SK-N-SH (cell line): Measurements from ENCODE around the gene CALN1. TPM values are rescaled to one million over a fixed set of nuclear protein-coding genes. Genes with fewer than 3 reads are reported as not detected.

Experiments used
- CTCF ChIA-PET: fragments of 300-600, 350-600 bp; formaldehyde crosslinking; extraction: SDS; loops from one replicate; lab custom pipeline; 2021; lab: Yijun Ruan, JAX
- POLR2A ChIA-PET: fragments of 350-600 bp; sonication (Branson Sonifier 250); formaldehyde crosslinking; extraction: SDS; loops from one replicate; lab custom pipeline; 2020; ENCODE audit warnings: antibody characterized with exemption, inconsistent platforms; lab: Yijun Ruan, JAX
- DNase-seq: peaks from one replicate; pipeline ENCODE4 v3.0.0; 2012
- H2AFZ ChIP-seq: fragments of 200-600 bp; sonication (generic); 2 replicates; pipeline ENCODE4 v1.8.1; 2016; ENCODE audit warnings: antibody characterized with exemption, mild to moderate bottlenecking, low read depth
- H3F3A ChIP-seq: fragments of 200-600 bp; sonication (generic); replicated peaks from 2 replicates; pipeline ENCODE3; 2016; ENCODE audit warnings: antibody characterized with exemption, mild to moderate bottlenecking; ENCODE audit not compliant: insufficient read depth
- H3K27ac ChIP-seq, 2 experiments: fragments of 200-500 bp in 1 of 2; fragments of 200-600 bp in 1 of 2; sonication (Bioruptor generic) in 1 of 2; sonication (generic), shearing (Covaris generic) in 1 of 2; 2 replicates each; pipeline versions ENCODE4 v1.5.1 to v1.6.1; 2014 to 2016; ENCODE audit warnings: low read depth in 2 of 2, inconsistent platforms in 1 of 2, low read length in 1 of 2, mild to moderate bottlenecking in 1 of 2, mixed read lengths in 1 of 2
- H3K27me3 ChIP-seq: fragments of 200-600 bp; sonication (generic), shearing (Covaris generic); 2 replicates; pipeline ENCODE4 v1.6.1; 2016; ENCODE audit warnings: mixed run types; ENCODE audit not compliant: insufficient read depth
- H3K36me3 ChIP-seq, 2 experiments: fragments of 200-500 bp in 1 of 2; fragments of 200-600 bp in 1 of 2; sonication (Bioruptor generic) in 1 of 2; sonication (generic) in 1 of 2; replicated peaks in 1 of 2; 2 replicates each; pipeline versions ENCODE3 to v1.5.1; 2014 to 2016; ENCODE audit warnings: low read length in 1 of 2, mild to moderate bottlenecking in 1 of 2; ENCODE audit not compliant: insufficient read depth in 2 of 2, control insufficient read depth in 1 of 2
- H3K4me1 ChIP-seq, 2 experiments: fragments of 200-500 bp in 1 of 2; fragments of 200-600 bp in 1 of 2; sonication (Bioruptor generic) in 1 of 2; sonication (generic), shearing (Covaris generic) in 1 of 2; 2 replicates each; pipeline versions ENCODE4 v1.5.1 to v1.6.1; 2014 to 2016; ENCODE audit warnings: low read depth in 1 of 2, low read length in 1 of 2, mixed run types in 1 of 2; ENCODE audit not compliant: insufficient read depth in 2 of 2, control insufficient read depth in 1 of 2
- H3K4me2 ChIP-seq: fragments of 200-600 bp; sonication (generic), shearing (Covaris generic); 2 replicates; pipeline ENCODE4 v1.6.1; 2017; ENCODE audit warnings: mixed run types
- H3K4me3 ChIP-seq, 2 experiments: fragments of 200-500 bp in 1 of 2; fragments of 200-600 bp in 1 of 2; sonication (Bioruptor generic) in 1 of 2; sonication (generic), shearing (Covaris generic) in 1 of 2; 2 replicates each; pipeline versions ENCODE4 v1.5.1 to v1.8.1; 2014 to 2016; ENCODE audit warnings: low read depth in 2 of 2, inconsistent platforms in 1 of 2, low read length in 1 of 2, mild to moderate bottlenecking in 1 of 2, mixed read lengths in 1 of 2, moderate library complexity in 1 of 2
- H3K79me2 ChIP-seq: fragments of 200-600 bp; sonication (generic); 2 replicates; pipeline ENCODE4 v1.8.1; 2017; ENCODE audit warnings: mild to moderate bottlenecking; ENCODE audit not compliant: insufficient read depth
- H3K9ac ChIP-seq: fragments of 200-600 bp; sonication (generic); 2 replicates; pipeline ENCODE4 v1.6.1; 2017; ENCODE audit warnings: mixed run types
- H3K9me2 ChIP-seq: fragments of 200-600 bp; sonication (generic); 2 replicates; pipeline ENCODE4 v1.6.1; 2017; ENCODE audit warnings: mixed run types
- H3K9me3 ChIP-seq: fragments of 200-600 bp; sonication (generic); 2 replicates; pipeline ENCODE4 v1.6.1; 2017; ENCODE audit warnings: mixed run types, mild to moderate bottlenecking, moderate library complexity
- H4K20me1 ChIP-seq: fragments of 200-600 bp; sonication (generic); 2 replicates; pipeline ENCODE4 v1.6.1; 2017; ENCODE audit warnings: mild to moderate bottlenecking, mixed run types; ENCODE audit not compliant: insufficient read depth
- CTCF ChIP-seq: fragments of 200-600 bp; sonication (generic); IDR thresholded peaks from 2 replicates; pipeline ENCODE4 v1.6.1; 2017; ENCODE audit warnings: antibody characterized with exemption, mild to moderate bottlenecking, moderate library complexity
- GATA2 ChIP-seq: sonication (generic); formaldehyde crosslinking; IDR thresholded peaks from 2 replicates; pipeline ENCODE4 v1.5.0; 2020; ENCODE audit warnings: mild to moderate bottlenecking, missing genetic modification reagents
- IRF3 ChIP-seq: fragments of 150-350 bp; IDR thresholded peaks from 2 replicates; pipeline ENCODE4 v1.6.1; 2016; ENCODE audit warnings: mild to moderate bottlenecking, low read depth, low read length
- RAD21 ChIP-seq: IDR thresholded peaks from 2 replicates; pipeline ENCODE4 v1.6.1; 2012; ENCODE audit warnings: mild to moderate bottlenecking, low read length
- RXRA ChIP-seq: IDR thresholded peaks from 2 replicates; pipeline ENCODE4 v1.4.0; 2012; ENCODE audit warnings: low read depth, mild to moderate bottlenecking, borderline replicate concordance
- TCF12 ChIP-seq: IDR thresholded peaks from 2 replicates; pipeline ENCODE4 v1.4.0; 2012
- TEAD4 ChIP-seq: IDR thresholded peaks from 2 replicates; pipeline ENCODE4 v1.4.0; 2012; ENCODE audit warnings: mild to moderate bottlenecking, borderline replicate concordance; ENCODE audit not compliant: insufficient read depth
- USF2 ChIP-seq: fragments of 150-350 bp; IDR thresholded peaks from 2 replicates; pipeline ENCODE4 v1.6.1; 2017; ENCODE audit warnings: antibody characterized with exemption, low read length, low read depth, borderline replicate concordance
- YY1 ChIP-seq: IDR thresholded peaks from 2 replicates; pipeline ENCODE4 v1.4.0; 2012; ENCODE audit warnings: low read depth, mild to moderate bottlenecking
- WGBS: methylation state at CpG from one replicate; pipeline ENCODE4 v1.1.6; 2017; ENCODE audit warnings: low lambda C conversion rate; 5-methylcytosine and 5-hydroxymethylcytosine counted together
- polyA plus RNA-seq, 3 experiments: library from polyadenylated mRNA; depleted of rRNA; stranded (reverse); fragments of >200 nt; gene quantifications; 2 replicates each; pipeline ENCODE4 v1.2.3, GENCODE V29; 2012
- TF ChIP-seq, protein P1 (sequence below): IDR thresholded peaks from 2 replicates; pipeline ENCODE4; 2012
- TF ChIP-seq, protein P2 (sequence below): IDR thresholded peaks from 2 replicates; pipeline ENCODE4 v1.6.1; 2012; ENCODE audit warnings: mild to moderate bottlenecking, low read depth, low read length, moderate library complexity

Gene CALN1
- polyA plus RNA-seq, 1 of the 3 experiments (the other 2 are of a cell fraction) = not detected

- Histone ChIP-seq H3K4me3 (no peak overlapping the region), H3K27me3 (no peaks in the 10 kb centered on the region), H3K27ac (no peak overlapping the region), H3F3A (no peaks in the 10 kb centered on the region), H3K9me3 (peaks cover 5% of the 10 kb centered on the region; the same call in 1 of the 2 replicates), H3K4me2 (no peak overlapping the region), H3K4me1 (no peaks in the 10 kb centered on the region), H3K9me2 (0 out of 2 replicates have a peak, but pooled peaks cover 7% of the 10 kb centered on the region), H2AFZ (no peak overlapping the region), H3K9ac (no peak overlapping the region), H3K79me2 (no peaks in the 10 kb centered on the region), H4K20me1 (no peaks in the 10 kb centered on the region), H3K36me3 (no peaks in the 10 kb centered on the region)
- CTCF ChIA-PET = interaction anchor here (0.8 kb wide), 1 partner anchor 11 kb away, joined by 3 read pairs; no protein-coding TSS in a partner anchor
- TF ChIP-seq RXRA = no peak
- DNase-seq = no peak
- 54% methylated on average over 5 of the region's 5 CpGs for WGBS
- POLR2A ChIA-PET = no interaction called here
These were observed 319.4 kb downstream of the CALN1 start for GRCh38 chr7:72092769-72093168.

DNA sequence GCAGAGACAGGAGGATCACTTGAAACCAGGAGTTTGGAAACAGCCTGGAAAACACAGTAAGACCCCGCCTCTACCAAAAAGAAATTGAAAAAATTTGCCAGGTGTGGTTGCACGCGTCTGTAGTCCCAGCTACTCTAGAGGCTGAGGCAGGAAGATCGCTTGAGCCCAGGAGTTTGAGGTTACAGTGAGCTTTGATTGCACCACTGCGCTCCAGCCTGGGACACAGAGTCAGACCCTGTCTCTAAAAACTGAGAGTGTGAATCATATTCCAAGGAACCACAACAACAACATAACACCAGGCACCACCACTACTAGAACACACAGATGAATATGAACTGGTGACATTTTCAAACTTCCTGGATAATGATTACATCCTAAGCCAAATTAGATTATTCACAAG, 324.2 kb downstream of the CALN1 start:
- no peak for TF ChIP-seq TEAD4
- no peak for TF ChIP-seq IRF3
- TF ChIP-seq USF2 = no peak
- TF ChIP-seq GATA2 (CRISPR knock-in tag) = no peak
- TF ChIP-seq, protein P1, sequence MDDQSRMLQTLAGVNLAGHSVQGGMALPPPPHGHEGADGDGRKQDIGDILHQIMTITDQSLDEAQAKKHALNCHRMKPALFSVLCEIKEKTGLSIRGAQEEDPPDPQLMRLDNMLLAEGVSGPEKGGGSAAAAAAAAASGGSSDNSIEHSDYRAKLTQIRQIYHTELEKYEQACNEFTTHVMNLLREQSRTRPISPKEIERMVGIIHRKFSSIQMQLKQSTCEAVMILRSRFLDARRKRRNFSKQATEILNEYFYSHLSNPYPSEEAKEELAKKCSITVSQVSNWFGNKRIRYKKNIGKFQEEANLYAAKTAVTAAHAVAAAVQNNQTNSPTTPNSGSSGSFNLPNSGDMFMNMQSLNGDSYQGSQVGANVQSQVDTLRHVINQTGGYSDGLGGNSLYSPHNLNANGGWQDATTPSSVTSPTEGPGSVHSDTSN = no peak
- no peak for TF ChIP-seq RAD21
- TF ChIP-seq TCF12 = no peak
- TF ChIP-seq CTCF = no peak
- TF ChIP-seq, protein P2, sequence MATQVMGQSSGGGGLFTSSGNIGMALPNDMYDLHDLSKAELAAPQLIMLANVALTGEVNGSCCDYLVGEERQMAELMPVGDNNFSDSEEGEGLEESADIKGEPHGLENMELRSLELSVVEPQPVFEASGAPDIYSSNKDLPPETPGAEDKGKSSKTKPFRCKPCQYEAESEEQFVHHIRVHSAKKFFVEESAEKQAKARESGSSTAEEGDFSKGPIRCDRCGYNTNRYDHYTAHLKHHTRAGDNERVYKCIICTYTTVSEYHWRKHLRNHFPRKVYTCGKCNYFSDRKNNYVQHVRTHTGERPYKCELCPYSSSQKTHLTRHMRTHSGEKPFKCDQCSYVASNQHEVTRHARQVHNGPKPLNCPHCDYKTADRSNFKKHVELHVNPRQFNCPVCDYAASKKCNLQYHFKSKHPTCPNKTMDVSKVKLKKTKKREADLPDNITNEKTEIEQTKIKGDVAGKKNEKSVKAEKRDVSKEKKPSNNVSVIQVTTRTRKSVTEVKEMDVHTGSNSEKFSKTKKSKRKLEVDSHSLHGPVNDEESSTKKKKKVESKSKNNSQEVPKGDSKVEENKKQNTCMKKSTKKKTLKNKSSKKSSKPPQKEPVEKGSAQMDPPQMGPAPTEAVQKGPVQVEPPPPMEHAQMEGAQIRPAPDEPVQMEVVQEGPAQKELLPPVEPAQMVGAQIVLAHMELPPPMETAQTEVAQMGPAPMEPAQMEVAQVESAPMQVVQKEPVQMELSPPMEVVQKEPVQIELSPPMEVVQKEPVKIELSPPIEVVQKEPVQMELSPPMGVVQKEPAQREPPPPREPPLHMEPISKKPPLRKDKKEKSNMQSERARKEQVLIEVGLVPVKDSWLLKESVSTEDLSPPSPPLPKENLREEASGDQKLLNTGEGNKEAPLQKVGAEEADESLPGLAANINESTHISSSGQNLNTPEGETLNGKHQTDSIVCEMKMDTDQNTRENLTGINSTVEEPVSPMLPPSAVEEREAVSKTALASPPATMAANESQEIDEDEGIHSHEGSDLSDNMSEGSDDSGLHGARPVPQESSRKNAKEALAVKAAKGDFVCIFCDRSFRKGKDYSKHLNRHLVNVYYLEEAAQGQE = no peak
- TF ChIP-seq YY1 = no peak
- no peaks in the 10 kb centered on the region for H3K4me1 ChIP-seq
- H3K27ac ChIP-seq = no peak overlapping the region
- no peaks in the 10 kb centered on the region for H3K27me3 ChIP-seq
- WGBS = 31% methylated on average over 5 of the region's 5 CpGs
- POLR2A ChIA-PET = no interaction called here
- no peak for DNase-seq
- 0 out of 2 replicates have a peak, but pooled peaks cover 7% of the 10 kb centered on the region for H3K9me2 ChIP-seq
- no peak overlapping the region for H2AFZ ChIP-seq
- no peaks in the 10 kb centered on the region for H3K36me3 ChIP-seq
- no peak overlapping the region for H3K4me2 ChIP-seq
- no peaks in the 10 kb centered on the region for H4K20me1 ChIP-seq
- H3K79me2 ChIP-seq = no peaks in the 10 kb centered on the region
- H3K9me3 ChIP-seq = peaks cover 8% of the 10 kb centered on the region; the same call in 1 of the 2 replicates
- no peaks in the 10 kb centered on the region for H3F3A ChIP-seq
- CTCF ChIA-PET = no interaction called here
- H3K4me3 ChIP-seq = no peak overlapping the region
- no peak overlapping the region for H3K9ac ChIP-seq
